CD4-positive, alpha-beta T cell treated with Interleukin-15 for 1 hour (primary cell): ENCODE results near the gene EIPR1.

ENCODE experiments used
- DNase-seq: peaks from one replicate; pipeline ENCODE4 v3.0.0-alpha.2; 2020

Gene EIPR1

DNA sequence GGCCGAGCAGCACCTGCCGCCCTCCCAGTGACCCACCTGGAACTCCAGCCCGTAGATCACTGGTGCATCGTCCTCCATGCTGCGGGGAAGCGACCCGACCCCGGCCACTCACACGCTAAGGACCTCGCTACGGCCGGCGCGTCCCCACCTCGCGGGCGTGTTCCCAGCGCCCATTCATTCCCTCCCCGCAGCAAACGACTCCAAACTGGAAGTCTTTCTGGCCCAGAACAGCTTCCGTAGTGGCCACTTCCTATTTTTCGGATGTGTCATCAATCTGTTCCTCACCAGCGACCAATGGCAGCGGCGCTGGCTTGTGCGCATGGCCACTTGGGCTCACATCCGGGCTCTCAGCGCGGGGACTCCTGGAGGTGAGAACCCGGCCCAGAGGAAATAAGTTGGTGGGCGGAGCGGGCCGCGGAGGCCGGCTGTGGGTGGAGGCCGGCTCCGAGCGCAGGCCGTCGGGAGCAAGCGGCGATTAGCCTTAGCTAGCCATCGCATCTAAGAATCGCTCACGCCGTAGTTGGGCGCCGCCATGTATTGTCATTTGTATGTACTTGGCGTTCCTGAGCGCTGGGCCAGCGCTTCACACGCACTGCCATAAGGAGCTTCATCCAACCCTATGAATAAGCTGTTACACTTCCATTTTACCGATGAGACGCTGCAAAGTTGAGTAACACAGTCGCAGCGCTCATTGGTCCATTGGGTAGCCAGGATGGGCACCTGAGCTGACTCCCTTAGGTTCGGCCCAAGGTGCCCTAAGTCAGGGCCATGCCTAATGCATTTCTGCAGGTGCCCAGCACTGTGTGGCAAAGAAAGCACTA, at the start of gene EIPR1:
Gene EIPR1 (minus strand): TSS at position 207 of the 821 bp plus-strand sequence. CDS start 129 bp downstream, at position 78.
- peak; percentile 96 for DNase-seq

DNA sequence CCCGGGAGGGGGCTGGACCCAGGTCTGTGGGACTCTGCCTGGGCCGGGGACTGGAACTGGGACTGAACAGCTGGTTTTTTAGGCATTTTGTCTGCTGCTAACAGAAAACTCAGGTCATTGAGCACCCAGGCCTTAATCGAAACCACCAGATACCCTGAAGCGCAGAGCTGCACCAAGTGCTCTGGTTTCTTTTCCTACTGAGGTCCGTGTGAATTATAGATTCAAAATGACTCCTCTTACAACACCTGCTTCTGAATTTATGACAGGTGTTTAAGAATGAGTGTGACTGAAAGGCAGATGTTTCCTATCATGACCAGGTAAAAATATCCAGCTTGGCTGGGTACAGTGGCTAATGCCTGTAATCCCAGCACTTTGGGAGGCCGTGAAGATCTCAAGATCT, 49.7 kb upstream of the EIPR1 start:
- DNase-seq: no peak

DNA sequence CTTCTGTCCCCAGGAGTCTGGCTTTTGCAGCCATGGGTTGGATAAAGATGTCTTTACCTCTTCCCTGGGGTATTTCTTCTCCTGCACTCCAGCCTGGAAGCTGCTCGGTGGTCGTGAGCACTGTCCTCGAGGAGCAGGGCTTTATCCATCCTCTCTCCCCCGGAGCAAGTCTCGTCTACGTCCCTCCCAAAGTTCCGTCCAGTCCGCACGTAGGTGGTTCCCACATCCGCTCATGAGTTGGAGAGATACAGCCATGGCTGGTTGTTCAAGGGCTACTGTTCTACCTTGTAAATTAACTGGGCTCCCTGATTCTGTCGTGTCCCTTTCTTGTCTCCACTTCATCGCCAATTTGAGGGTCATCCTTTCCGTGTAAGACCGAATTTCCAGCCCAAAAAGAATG, 49.0 kb upstream of the EIPR1 start:
- no peak for DNase-seq

DNA sequence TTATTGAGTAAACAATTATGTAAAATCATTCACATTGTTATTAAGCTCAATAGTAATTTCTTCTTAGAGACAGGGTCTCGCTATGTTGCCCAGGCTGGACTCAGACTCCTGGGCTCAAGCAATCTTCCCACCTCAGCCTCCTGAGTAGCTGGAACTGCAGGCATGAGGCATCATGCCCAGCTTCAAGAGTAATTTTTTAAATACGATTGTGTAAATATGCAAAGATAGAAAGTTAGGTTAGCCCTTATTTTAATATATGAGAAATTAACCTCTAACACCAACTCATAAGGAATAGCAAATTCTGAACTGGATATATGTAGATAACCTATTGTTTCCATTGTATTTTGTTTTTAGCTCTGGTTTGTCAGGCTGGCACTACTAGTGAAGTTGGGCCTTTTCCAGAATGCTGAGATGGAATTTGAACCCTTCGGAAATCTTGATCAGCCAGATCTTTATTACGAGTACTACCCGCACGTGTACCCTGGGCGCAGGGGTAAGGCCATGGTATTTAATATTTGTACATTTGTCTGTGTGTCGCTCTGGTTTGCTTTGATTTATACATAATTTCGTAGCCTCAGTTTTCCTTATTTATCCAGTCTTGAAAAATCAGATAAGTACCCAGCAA, 46.7 kb upstream of the EIPR1 start:
- DNase-seq: no peak

DNA sequence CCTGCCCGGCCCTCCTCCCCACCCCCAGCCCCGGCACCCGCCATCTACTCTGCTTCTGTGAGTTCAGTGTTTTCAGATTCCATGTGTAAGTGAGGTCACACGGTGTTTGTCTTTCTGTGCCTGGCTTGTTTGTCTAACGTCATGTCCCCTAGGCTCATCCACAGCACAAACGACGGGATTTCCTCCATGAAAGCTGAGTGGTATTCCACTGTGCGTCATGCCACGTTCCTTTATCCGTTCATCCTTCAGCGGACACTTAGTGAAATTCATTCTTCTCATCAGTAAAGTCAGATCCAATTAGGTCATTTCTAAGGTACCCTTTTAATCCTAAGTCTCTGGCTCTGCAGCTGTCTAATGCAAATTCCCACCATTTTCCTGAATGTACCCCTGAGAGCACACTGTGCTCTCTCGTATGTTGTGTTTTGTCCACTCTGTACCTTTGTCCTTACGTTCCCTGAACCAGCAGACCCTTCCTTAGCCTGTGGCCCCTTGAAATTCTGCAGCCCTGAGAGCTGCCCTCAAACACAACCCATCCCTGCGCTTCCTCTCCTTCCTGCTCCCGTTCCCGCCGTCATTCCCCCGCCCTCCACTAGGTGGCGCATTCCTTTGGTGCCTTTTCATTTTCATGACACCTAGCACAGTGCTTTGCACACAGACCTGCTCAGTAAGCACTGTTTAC, 46.0 kb upstream of the EIPR1 start:
- DNase-seq: peak; percentile 45

DNA sequence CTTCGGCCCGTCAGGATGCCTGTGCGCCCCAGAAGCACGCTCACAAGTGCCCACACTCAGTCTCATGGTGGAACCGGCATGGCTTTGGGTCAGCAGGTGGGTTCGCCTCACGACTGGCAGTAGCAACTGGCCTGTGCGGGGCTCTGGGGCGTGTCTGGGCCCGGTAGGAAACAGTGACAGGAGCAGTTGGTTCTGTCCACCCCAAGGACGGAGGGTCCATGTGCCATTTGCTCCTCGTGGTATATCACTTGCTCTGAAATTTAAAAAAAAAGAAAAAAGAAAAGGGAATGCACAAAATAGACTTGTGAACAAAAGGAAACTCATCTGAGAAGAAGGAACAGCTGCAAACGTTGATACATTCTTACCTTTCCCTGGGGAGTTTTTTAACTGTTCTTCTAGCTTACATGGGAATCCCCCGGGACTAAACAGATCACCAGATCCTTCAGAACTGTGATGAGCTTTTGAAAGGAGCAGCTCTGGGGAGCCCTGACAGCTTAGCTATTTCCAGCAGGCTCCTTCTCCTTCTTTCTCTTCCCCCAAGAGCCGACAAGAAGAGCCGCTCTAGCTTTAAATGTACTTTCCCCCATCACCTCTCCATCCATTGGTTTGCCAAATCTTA, 44.7 kb upstream of the EIPR1 start:
- DNase-seq: no peak

DNA sequence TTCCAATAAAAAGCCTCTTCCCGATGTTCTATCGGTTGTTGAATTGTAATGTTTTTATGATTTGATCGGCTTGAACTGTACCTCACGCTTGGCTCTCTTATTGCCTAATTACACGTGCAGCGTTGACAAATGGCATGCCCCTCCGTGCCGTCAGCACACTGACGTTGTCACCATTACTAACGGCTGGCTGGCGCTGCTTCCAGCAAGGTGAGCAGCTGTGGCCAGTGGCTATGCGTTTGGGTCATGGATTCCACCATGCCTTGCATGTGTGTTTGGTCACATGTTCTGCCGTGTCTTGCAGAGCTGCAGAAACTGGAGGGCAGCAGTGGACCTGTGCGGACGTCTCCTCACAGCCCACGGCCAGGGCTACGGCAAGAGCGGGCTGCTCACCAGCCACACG, 44.0 kb upstream of the EIPR1 start:
- no peak for DNase-seq

DNA sequence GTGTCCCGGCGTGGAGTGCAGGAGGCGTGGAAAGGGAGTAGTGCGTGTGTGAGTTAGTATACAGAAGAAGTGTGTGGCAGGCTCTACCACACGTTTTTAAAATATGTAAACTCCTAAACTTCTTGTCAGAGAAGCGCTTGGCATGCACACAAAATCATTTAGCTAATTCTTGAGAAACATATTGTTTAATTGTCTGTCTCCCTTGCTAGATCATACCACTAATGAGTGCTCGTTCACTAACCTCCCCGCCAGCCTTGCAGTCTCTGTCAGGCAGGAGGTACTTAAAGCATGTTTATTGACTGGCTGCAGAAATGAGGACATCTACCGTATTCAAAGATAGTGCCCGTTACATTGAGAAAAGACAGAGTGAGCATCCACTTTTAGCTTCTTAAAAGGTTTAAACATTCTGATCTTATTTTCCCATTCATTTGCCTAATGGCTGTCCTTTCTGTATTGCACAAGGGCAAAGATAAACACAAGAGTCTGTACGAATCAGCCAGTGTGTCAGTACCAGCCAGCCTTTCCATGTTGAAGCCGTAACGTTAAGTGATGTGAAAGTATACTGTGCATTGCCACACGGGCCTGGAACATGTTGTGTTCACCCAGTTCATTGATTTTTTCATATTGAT, 43.3 kb upstream of the EIPR1 start:
- DNase-seq: no peak

DNA sequence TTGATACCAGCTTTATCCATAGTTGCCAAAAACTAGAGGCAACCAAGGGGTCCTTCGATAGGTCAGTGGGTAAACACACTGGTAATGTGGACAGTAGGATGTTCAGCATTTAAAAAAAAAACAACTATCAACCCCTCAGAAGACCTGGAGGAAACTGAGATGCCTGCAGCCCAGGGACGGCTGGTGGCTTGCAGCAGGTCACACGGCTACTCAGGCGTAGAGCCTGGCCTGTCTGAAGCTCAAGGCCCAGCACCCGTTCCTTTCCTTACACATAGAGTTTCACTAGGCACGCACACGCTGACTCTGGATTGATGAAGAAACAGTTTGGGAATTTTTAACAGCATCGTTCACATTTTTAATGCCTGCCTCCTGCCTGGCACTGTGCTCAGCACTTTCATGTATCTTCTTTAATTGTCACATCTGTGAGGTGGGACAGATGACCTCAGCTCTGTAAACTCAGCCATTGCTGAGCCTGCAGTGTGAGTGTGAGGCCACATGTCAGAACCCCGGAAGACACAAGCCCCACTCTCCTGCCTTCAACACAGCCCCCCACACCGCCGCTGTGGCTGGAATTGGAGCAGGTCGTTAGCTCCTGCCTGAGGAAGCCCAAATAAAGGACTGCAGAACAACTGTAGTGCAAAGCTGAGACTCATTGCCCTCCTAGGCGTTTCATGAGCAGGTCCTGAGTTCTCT, 42.6 kb upstream of the EIPR1 start:
- DNase-seq: no peak

DNA sequence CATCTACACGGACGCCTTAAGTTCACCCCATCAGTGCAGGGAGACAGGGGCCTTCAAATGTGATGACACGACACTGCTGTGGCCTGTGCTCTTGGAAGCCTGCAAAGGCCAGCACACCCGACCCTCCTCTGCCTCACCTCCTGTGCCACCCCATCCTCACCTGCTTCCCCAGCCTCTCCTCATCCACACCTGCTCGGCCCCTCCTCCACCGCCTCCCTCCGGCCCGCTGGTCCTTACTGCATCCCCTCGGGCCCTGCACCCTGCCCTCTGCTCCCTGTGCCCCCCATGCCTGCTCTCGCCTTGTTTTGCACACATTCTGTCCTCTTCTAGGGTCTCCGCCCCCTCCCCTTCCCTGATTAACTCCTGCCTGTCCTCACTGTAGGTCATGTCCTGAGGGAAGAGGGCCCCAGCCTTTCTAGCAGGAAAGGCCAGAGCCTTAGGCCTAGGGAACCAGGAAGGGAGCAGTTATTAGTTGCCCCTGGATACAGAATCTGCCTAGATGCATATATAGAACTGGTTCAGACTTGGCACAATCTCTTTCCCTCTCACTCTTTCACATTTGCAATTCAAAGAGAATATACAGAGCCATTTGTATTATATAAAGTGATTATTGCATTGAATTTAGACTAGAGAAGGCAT, 41.3 kb upstream of the EIPR1 start:
- no peak for DNase-seq

DNA sequence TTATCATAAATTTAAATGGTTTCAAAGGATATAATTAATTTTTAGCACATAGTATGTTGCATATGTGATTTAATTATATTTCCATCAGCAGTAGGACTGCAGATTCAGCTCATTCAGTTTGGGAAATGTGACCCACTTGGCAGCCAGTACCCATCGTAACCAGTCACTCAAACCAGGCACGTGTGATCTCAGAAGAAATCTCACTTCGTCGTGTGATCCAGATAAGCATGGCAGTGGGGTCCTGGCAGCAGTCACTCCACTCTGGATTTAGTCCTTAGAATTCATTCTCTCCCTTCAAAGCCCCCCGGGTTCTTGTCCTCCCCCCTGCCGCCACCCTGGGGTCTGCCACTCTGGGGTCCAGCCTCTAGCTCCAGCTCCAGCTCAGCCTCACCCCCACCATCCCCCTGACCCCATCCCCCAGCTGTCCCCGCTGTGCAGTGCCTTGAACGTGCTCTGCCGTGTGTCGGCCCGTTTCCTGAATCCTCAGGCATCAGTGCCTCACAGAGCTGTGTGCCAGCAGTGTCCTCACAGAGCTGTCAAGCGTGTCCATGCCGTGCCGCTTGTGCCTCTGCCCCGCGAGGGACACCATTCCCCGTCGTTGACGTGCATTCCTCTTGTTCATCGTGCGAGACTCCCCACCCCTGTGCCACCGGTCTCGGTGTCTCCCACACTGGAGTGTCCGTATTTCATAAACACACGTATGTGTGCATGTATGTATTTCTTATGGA, 36.7 kb upstream of the EIPR1 start:
- no peak for DNase-seq

DNA sequence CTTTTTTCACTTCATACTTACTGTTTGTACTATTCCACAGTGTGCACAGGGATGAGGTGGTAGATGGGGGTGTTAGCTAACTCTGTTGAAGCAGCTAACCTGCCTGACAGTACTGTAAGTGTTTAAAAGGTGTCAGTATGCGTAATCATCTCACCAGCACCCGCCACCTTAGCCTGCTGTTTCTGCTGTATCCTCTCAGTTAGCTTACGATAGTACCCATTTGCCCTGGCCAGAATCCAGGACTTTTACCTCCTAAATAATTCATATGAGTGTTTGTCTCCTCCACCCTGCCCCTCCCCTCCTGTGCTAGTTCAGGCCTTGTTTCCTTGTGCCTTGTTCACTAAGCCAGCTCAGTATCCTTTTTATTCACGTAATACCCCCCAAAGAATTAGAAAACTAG, 36.1 kb upstream of the EIPR1 start:
- no peak for DNase-seq

DNA sequence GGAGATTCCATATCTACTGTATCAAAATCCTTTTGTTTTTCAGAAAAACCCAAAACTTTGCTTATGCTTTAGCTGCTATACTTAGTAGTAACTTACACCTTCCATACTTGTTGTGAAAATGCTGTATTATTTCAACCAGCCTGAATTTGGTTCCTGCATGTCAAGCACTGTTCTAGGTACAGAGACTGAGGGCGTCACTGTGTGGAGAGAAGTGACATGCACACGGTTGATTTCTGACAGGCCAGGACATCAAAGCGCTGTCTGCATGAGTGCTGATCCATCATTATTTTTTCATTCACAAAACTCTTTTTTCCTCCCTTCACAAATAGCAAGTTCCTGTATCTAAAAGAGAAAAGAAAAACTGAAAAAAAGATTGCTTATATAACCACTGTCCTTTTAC, 33.5 kb upstream of the EIPR1 start:
- DNase-seq: no peak

DNA sequence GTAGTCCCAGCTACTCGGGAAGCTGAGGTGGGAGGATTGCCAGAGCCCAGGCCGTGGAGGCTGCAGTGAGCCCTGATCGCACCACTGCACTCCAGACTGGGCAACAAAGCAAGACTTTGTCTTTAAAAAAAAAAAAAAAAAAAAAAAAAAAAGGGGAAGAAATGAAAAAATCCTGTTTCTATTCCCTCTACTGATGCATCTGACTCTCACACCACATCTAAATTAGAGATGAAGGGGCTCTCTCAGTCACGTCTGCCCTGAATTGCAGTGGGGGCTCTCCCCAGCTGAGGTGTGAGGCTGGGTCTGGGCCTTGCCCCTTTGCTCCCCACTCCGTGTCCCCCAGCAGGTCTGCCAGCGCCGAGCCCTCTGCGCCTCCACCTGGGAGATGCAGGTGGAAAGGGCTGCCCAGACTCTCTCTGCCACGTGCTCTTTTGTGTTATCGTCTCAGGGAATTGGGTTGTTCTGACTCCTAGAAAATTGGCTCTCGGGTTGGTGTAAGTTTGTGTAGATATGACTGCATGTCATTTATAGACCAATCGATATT, 32.1 kb upstream of the EIPR1 start:
- DNase-seq: no peak

DNA sequence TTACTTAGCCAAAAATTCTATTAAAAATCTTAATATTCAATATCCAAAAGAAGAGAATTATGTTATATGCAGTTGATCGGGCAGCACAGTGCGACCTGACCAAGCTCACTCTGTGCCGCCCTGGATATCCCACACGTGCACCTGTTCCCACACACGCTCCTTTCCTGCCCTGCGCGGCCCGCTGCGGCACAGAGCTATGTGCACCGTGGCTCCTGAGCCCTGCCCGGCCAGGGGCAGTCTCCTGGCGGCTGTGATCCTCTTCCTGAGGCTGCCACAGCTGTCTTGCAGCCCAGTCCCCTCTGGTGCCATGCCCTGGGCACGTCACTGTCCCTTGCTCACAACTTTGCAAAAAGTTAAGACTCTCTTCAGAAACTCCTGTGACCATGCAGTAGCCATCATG, 31.2 kb upstream of the EIPR1 start:
- no peak for DNase-seq

DNA sequence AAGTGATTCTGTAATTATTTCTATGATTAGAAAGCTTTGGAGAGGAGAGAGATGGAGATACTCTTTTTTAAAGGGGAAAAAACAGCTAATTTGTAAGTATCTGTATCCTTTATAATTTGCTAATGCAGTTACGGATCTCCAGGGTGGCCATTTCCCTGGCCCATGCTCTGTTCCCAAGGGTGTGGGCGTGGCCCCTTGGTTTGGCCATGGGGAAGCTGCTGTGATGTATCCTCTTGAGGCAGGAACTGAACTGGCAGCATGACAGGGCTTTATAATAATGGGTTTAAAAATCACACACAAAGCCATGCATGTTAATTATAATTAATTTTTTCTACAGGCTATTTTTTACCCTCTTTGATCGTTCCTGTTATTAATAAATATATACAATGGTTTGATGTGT, 28.9 kb upstream of the EIPR1 start:
- DNase-seq: no peak

DNA sequence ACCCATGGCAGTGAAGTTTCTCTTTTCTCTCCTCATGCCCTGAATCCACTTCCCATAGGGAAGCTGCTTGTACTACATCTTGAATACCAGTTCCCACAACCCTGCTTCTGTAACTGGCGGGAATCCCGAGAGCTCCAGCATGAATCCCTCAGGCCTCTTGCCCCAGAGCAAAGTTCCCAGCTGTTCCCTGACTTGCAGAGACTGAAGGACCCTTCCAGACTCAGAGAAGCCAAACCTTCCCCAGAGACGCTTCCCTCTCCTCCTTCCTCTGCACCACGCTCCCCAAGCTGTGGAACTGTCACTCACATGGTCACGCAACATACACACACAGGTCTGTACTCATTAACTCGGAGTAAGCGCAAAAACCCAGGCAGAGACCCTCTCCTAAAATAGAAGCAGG, 28.3 kb upstream of the EIPR1 start:
- DNase-seq: no peak

DNA sequence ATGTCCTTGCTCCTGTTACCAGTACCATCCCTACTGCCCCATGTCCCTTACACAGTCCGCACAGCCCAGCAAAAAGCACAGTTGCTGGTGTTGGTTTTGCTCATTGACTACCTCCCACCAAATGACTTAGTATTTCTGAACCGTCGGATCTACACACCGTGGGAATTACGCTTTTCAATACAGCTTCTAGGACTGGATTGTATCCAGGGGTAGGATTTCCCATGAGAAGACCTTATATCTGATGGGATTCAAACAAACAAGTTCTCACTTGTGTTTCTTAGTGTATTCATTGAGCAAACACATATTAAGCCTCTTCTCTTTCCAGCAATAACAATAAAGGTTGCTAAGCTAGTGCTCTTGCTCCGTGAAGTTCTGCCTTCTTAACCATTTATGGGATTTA, 27.7 kb upstream of the EIPR1 start:
- no peak for DNase-seq

DNA sequence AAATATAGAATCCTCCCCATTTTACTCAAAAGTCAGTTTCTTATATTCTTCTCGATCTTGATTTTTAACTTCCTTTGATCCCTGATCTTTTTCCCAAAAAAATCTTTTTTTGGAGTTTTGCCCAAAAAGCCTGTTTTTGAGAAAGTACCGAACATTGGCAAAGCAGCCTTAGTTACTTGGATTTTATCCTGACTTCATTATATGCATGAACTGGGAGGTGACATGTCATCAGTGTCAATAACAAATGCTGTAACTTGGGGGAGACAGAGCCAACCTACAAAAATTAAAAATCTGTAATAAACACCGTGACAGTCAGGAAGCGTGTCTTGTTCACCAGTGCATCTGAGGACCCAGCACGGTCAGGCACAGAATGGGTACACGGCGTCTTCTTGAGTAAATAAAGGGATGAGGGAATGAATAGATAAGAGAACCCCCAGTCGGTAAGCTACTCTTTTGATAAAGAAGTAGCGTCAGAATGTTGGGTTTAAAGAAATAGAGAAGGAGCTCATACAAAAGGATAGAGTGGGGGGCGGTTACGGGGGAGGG, 26.8 kb upstream of the EIPR1 start:
- no peak for DNase-seq

DNA sequence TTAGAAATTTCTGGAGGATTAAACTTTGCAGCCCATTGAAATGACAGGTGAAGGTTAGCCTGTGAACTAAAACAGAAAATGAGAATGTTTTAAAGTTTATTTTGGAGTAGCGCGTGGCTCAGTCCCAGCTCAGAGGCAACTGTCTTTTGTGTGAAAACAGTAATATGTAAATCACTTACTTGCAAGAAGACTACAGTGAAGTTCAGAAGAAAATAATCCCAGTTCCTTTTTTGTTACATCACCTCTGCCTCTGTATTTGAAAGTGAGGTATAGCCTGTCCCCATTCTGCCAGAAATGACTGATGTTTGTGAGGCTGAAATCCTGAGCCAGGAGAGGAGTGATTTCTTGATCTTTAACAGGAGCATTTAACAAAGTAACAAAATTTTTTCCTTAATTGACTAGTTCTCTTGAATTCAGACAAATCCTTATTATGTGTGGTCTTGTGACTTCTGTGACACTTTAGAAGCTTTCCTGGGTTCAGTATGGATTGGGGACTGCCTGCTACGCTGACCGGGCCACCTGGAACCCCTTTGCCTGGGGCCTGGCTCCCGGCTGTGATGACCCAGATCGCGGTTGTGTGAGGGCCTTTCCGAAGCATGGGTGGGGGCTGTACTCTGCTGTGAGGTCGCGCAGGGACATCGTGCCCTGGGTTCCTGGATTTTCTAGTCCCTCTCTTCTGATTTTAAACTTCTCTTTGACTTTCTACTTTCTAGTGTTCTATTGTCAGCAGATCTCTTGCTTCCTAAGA, 26.1 kb upstream of the EIPR1 start:
- DNase-seq: no peak
